Tibial nerve (tissue), 4 donors: ENCODE measurements around the gene LENEP. TPM values are rescaled to one million over a fixed set of nuclear protein-coding genes. Genes with fewer than 3 reads are reported as not detected.
A peak's percentile ranks its signal among the peaks of the same experiment; 100 is the strongest.

ENCODE experiments used
- DNase-seq, 2 donors: peaks; one replicate each; pipeline ENCODE4 v3.0.0-alpha.2; 2019; ENCODE audit warnings: low spot score in 2 of 2
- H3K27ac ChIP-seq, 4 donors: fragments of 200-600 bp; sonication (generic) in 3 of 4; one replicate each; pipeline ENCODE4 v1.5.1; 2017 to 2019; ENCODE audit warnings: mild to moderate bottlenecking in 1 of 4
- H3K27me3 ChIP-seq, 2 donors: fragments of 200-600 bp; sonication (generic) in 1 of 2; one replicate each; pipeline versions ENCODE4 v1.5.1 to v1.6.0; 2017 to 2019
- H3K36me3 ChIP-seq, 3 donors: fragments of 200-600 bp; sonication (generic); one replicate each; pipeline ENCODE4 v1.5.1; 2018 to 2019
- H3K4me1 ChIP-seq, 4 donors: fragments of 200-600 bp; sonication (generic) in 3 of 4; one replicate each; pipeline ENCODE4 v1.5.1; 2017 to 2019
- H3K4me3 ChIP-seq, 4 donors: fragments of 200-600 bp; sonication (generic) in 3 of 4; one replicate each; pipeline ENCODE4 v1.5.1; 2017 to 2019; ENCODE audit warnings: mild to moderate bottlenecking in 1 of 4, moderate library complexity in 1 of 4
- H3K9me3 ChIP-seq, 4 donors: fragments of 200-600 bp; sonication (generic) in 3 of 4; one replicate each; pipeline ENCODE4 v1.5.1; 2017 to 2019
- CTCF ChIP-seq, 5 experiments: fragments of 200-600 bp in 3 of 5; fragments of 450-650 bp in 2 of 5; sonication (generic) in 3 of 5; IDR thresholded peaks; one replicate each; pipeline ENCODE4 v1.5.1; 2016 to 2019; ENCODE audit warnings: antibody characterized with exemption in 5 of 5, mild to moderate bottlenecking in 3 of 5, moderate library complexity in 2 of 5
- EP300 ChIP-seq, 2 donors: sonication (generic); formaldehyde crosslinking; IDR thresholded peaks; one replicate each; pipeline ENCODE4 v1.6.1; 2017; ENCODE audit warnings: antibody characterized with exemption in 2 of 2, mild to moderate bottlenecking in 1 of 2
- POLR2A ChIP-seq, 2 donors: fragments of 450-650 bp; IDR thresholded peaks; one replicate each; pipeline ENCODE4 v1.6.1; 2017; ENCODE audit warnings: antibody characterized with exemption in 2 of 2, mild to moderate bottlenecking in 2 of 2, moderate library complexity in 2 of 2
- WGBS, 2 donors: methylation state at CpG; one replicate each; pipeline ENCODE4 v1.1.5; 2018; 5-methylcytosine and 5-hydroxymethylcytosine counted together
- total RNA-seq, 4 donors: library from RNA; depleted of rRNA; stranded (reverse); fragments of >200 nt; gene quantifications; one replicate each; pipeline ENCODE4 v1.1.0, GENCODE V29; 2016

Gene LENEP
- total RNA-seq, 4 donors from 2014 or later = 1.5 TPM; not detected in 3

DNA sequence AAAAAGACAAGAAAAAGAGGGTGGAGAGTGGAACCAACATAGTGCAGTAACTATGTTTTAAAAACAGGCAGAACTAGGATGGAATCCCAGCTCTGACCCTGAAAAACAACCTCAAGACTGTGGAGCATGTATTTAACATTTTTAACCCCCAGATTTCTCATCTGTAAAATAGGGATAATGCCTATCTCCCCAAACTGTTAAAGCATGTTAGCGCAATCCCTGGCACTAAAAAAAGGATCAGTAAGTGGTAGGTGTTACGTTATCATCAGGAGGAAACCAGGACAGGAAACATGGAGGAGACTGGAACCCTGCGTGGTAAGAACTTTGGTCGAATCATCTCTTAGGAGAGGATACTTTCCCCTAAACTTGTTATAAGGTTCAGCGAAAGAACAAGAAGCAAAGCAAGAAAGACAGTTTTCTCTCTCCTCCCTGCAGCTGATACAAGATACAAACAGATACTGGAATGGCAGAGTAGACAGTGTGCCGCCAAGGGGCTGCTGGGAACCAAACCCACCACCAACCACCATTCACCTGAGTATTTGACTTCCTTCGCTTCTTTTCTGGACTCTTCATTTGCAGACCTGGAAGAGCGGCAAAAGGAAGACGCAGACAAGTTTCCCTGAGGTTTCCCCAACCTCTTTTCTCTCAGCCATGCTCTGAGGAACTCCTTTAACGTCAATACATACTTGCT is 32.8 kb upstream of the LENEP start:
- H3K36me3 ChIP-seq = peaks cover 0 to 50% (median 3%) of the 10 kb centered on the region in 3 donors
- H3K27ac ChIP-seq = peak overlapping the region in 3 of 4 donors; percentile 94 to 99 (median 99)
- no peak for TF ChIP-seq POLR2A (IDR thresholded peaks at IDR 0.05)
- TF ChIP-seq EP300 (IDR thresholded peaks at IDR 0.05) = no peak
- TF ChIP-seq CTCF (IDR thresholded peaks at IDR 0.05) = no peak
- peaks cover 0 to 62% (median 29%) of the 10 kb centered on the region in 4 donors for H3K4me1 ChIP-seq
- DNase-seq = no peak
- no peaks in the 10 kb centered on the region for H3K27me3 ChIP-seq
- peak overlapping the region; percentile 77 to 96 (median 94) for H3K4me3 ChIP-seq
- WGBS, 2 donors = 50% methylated on average over 10 of the region's 10 CpGs
- no peaks in the 10 kb centered on the region for H3K9me3 ChIP-seq

DNA sequence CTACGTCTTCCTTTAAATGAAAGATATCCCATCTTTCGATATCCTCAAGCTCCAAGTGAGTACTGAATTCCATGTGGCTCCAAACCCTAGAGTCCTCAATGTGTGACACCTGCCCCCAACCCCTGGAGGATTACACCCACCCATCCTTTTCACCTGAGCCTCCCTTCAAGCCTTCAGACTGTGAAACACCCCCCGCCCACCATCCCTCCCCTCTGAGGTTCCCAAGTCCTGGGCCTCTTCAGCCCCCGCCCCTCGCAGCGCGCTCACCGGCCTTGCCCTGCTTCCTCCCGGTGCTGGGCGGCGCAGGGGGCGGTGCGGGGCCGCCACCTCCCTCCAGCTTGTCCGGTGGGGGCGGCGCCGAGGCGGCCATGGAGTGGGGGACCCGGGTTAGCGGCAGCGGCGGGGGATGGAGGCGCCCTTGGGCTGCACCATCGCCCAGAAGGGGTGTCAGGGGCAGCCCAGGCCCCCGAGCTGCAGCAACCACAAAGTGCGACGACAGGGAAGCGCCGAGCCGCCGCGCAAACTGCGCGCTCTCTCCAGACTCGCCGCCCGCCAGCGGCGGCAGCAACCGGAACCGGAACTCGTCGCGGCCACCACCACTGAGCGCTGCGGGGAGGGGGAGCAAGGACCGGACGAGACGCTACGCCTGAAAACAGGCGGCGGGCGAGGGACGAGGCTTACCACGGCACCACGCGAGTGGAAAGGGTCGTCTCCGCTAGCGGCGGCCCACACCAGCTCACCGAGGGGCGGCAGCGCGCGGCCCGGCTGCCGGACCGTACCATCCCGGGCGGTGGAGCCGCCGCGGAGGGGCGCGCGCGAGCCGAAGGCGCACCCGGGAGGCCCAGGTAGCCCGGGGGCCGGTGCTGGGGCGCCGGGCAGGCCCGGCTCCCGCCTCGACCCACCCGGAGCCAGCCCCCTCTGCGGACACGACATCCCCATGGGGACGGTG is 31.9 kb upstream of the LENEP start, which contains the start of gene PYGO2:
Gene PYGO2 (minus strand): TSS at position 576 of the 949 bp plus-strand sequence. CDS start 206 bp downstream, at position 370.
- Histone ChIP-seq H3K27me3 (no peaks in the 10 kb centered on the region), H3K27ac (peak within 1 kb of the TSS; percentile 94 to 100 (median 99)), H3K9me3 (no peaks in the 10 kb centered on the region), H3K4me3 (peak within 1 kb of the TSS; percentile 77 to 96 (median 94)), H3K4me1 (peaks cover 0 to 58% (median 27%) of the 10 kb centered on the region in 4 donors), H3K36me3 (peaks cover 0 to 59% (median 10%) of the 10 kb centered on the region in 3 donors)
- TF ChIP-seq CTCF (IDR thresholded peaks at IDR 0.05) (peak; percentile 63 to 99 (median 88)), POLR2A (IDR thresholded peaks at IDR 0.05) (peak; percentile 53 to 79), EP300 (IDR thresholded peaks at IDR 0.05) (peak in 1 of 2 donors; percentile 90)
- DNase-seq = peak; percentile 61 to 63
- 0% methylated on average over 31 to 72 of the region's 93 CpGs for WGBS, 2 donors

GRCh38 chr1:154962156-154962749 is 31.1 kb upstream of the LENEP start:
- Histone ChIP-seq H3K4me3 (peak overlapping the region; percentile 77 to 96 (median 94)), H3K36me3 (peaks cover 0 to 67% (median 12%) of the 10 kb centered on the region in 3 donors), H3K4me1 (peaks cover 0 to 57% (median 19%) of the 10 kb centered on the region in 4 donors), H3K27ac (peak overlapping the region; percentile 94 to 100 (median 99)), H3K9me3 (no peaks in the 10 kb centered on the region), H3K27me3 (no peaks in the 10 kb centered on the region)
- TF ChIP-seq EP300 (IDR thresholded peaks at IDR 0.05) (no peak), POLR2A (IDR thresholded peaks at IDR 0.05) (no peak), CTCF (IDR thresholded peaks at IDR 0.05) (no peak)
- 3 to 4% methylated on average over 19 to 25 of the region's 25 CpGs for WGBS, 2 donors
- peak in 1 of 2 donors; percentile 24 for DNase-seq

GRCh38 chr1:154962795-154963330 is 30.5 kb upstream of the LENEP start:
- Histone ChIP-seq H3K27ac (peak overlapping the region in 3 of 4 donors; percentile 14 to 99 (median 94)), H3K4me1 (peaks cover 0 to 54% (median 18%) of the 10 kb centered on the region in 4 donors), H3K4me3 (peak overlapping the region in 3 of 4 donors; percentile 77 to 96 (median 94))

More at GRCh38 chr1:154962795-154963330, 30.5 kb upstream of the LENEP start:
- 47 to 53% methylated on average over 6 of the region's 6 CpGs for WGBS, 2 donors
- DNase-seq = no peak
- Histone ChIP-seq H3K36me3 (peaks cover 0 to 73% (median 18%) of the 10 kb centered on the region in 3 donors), H3K9me3 (no peaks in the 10 kb centered on the region), H3K27me3 (no peaks in the 10 kb centered on the region)
- TF ChIP-seq CTCF (IDR thresholded peaks at IDR 0.05) = no peak
- TF ChIP-seq EP300 (IDR thresholded peaks at IDR 0.05) = no peak
- TF ChIP-seq POLR2A (IDR thresholded peaks at IDR 0.05) = no peak
